Astrocyte (in vitro differentiated cells and primary cell): ENCODE results near the gene MLLT1. TPM values are rescaled to one million over a fixed set of nuclear protein-coding genes. Genes with fewer than 3 reads are reported as not detected.

ENCODE experiments used
- DNase-seq: peaks from one replicate; pipeline ENCODE4 v3.0.0-alpha.2; 2010; ENCODE audit warnings: low read depth
- FAIRE-seq: peaks from 2 replicates; lab custom pipeline; 2011; peaks lifted over from hg19 to GRCh38; lab: Jason Lieb, UNC
- H2AFZ ChIP-seq: 2 replicates; pipeline ENCODE4 v1.6.0; 2012; ENCODE audit warnings: low read depth, low read length, inconsistent platforms
- H3K27ac ChIP-seq: 2 replicates; pipeline ENCODE4 v1.5.1; 2011; ENCODE audit warnings: low read depth, low read length, inconsistent platforms
- H3K27me3 ChIP-seq: 2 replicates; pipeline ENCODE4 v1.6.0; 2011; ENCODE audit warnings: low read length, inconsistent platforms; ENCODE audit not compliant: insufficient read depth
- H3K36me3 ChIP-seq: 2 replicates; pipeline ENCODE4 v1.5.1; 2011; ENCODE audit warnings: low read length, inconsistent platforms; ENCODE audit not compliant: insufficient read depth
- H3K4me1 ChIP-seq: 2 replicates; pipeline ENCODE4 v1.5.1; 2011; ENCODE audit warnings: low read length, inconsistent platforms; ENCODE audit not compliant: insufficient read depth
- H3K4me2 ChIP-seq: 2 replicates; pipeline ENCODE4 v1.6.0; 2012; ENCODE audit warnings: low read length, inconsistent platforms
- H3K4me3 ChIP-seq: 2 replicates; pipeline ENCODE4 v1.5.1; 2011; ENCODE audit warnings: low read depth, mild to moderate bottlenecking, low read length, inconsistent platforms; ENCODE audit not compliant: insufficient read depth
- H3K79me2 ChIP-seq: 2 replicates; pipeline ENCODE4 v1.6.0; 2012; ENCODE audit warnings: mild to moderate bottlenecking, low read length, inconsistent platforms; ENCODE audit not compliant: insufficient read depth
- H3K9ac ChIP-seq: 2 replicates; pipeline ENCODE4 v1.6.0; 2012; ENCODE audit warnings: mild to moderate bottlenecking, low read length, inconsistent platforms
- H3K9me3 ChIP-seq: 2 replicates; pipeline ENCODE4 v1.5.1; 2012; ENCODE audit warnings: low read depth, mild to moderate bottlenecking, low read length, inconsistent platforms; ENCODE audit not compliant: insufficient read depth
- H4K20me1 ChIP-seq: 2 replicates; pipeline ENCODE4 v1.6.0; 2012; ENCODE audit warnings: low read length, inconsistent platforms; ENCODE audit not compliant: insufficient read depth
- H3K27ac Mint-ChIP-seq: one replicate; pipeline ENCODE4 v1.8.0; 2021; ENCODE audit warnings: mild to moderate bottlenecking, mixed read lengths; ENCODE audit not compliant: unreplicated experiment
- H3K27me3 Mint-ChIP-seq: one replicate; pipeline ENCODE4 v1.8.0; 2021; ENCODE audit warnings: low read depth, mixed read lengths; ENCODE audit not compliant: unreplicated experiment
- H3K36me3 Mint-ChIP-seq: one replicate; pipeline ENCODE4 v1.8.0; 2021; ENCODE audit warnings: low read depth, mixed read lengths; ENCODE audit not compliant: unreplicated experiment
- H3K4me1 Mint-ChIP-seq: one replicate; pipeline ENCODE4 v1.8.0; 2021; ENCODE audit warnings: low read depth, mixed read lengths; ENCODE audit not compliant: unreplicated experiment
- H3K4me3 Mint-ChIP-seq: one replicate; pipeline ENCODE4 v1.8.0; 2021; ENCODE audit warnings: mild to moderate bottlenecking, moderate library complexity, mixed read lengths; ENCODE audit not compliant: unreplicated experiment
- H3K9me3 Mint-ChIP-seq: one replicate; pipeline ENCODE4 v1.8.0; 2021; ENCODE audit warnings: mild to moderate bottlenecking, mixed read lengths; ENCODE audit not compliant: unreplicated experiment
- CTCF ChIP-seq: IDR thresholded peaks from 2 replicates; pipeline ENCODE4 v1.5.1; 2011; ENCODE audit warnings: low read depth, mild to moderate bottlenecking, inconsistent platforms, low read length, moderate library complexity; ENCODE audit not compliant: insufficient read depth
- EZH2 ChIP-seq: IDR thresholded peaks from 2 replicates; pipeline ENCODE4 v1.6.1; 2012; ENCODE audit warnings: mild to moderate bottlenecking, low read length, inconsistent platforms; ENCODE audit not compliant: insufficient read depth
- total RNA-seq: library from RNA; stranded (reverse); gene quantifications from 2 replicates; pipeline ENCODE4 v1.2.1, GENCODE V29; 2021

The MLLT1 gene
- total RNA-seq, 1 donor from 2014 or later: 46.0 TPM

GRCh38 chr19:6234527-6234926 lies 45.2 kb downstream of the MLLT1 start:
- peaks cover 87% of the 10 kb centered on the region for H3K79me2 ChIP-seq
- H3K36me3 Mint-ChIP-seq: peaks cover 2% of the 10 kb centered on the region
- no peaks in the 10 kb centered on the region for H3K27me3 Mint-ChIP-seq
- no peak overlapping the region for H3K4me3 Mint-ChIP-seq
- H4K20me1 ChIP-seq: peaks cover 89% of the 10 kb centered on the region
- H3K9me3 ChIP-seq: no peaks in the 10 kb centered on the region
- no peaks in the 10 kb centered on the region for H3K27me3 ChIP-seq
- peaks cover 53% of the 10 kb centered on the region for H3K4me1 ChIP-seq
- no peak overlapping the region for H3K4me2 ChIP-seq
- no peaks in the 10 kb centered on the region for H3K9me3 Mint-ChIP-seq
- no peak overlapping the region for H3K9ac ChIP-seq
- FAIRE-seq: no peak
- no peak overlapping the region for H3K27ac ChIP-seq
- H2AFZ ChIP-seq: no peak overlapping the region
- TF ChIP-seq CTCF (no peak), EZH2 (no peak)
- no peaks in the 10 kb centered on the region for H3K36me3 ChIP-seq
- H3K4me1 Mint-ChIP-seq: peaks cover 24% of the 10 kb centered on the region
- DNase-seq: no peak
- H3K27ac Mint-ChIP-seq: no peak overlapping the region
- H3K4me3 ChIP-seq: no peak overlapping the region

- no peak overlapping the region for H3K4me3 Mint-ChIP-seq
- H3K36me3 Mint-ChIP-seq: peaks cover 4% of the 10 kb centered on the region
- Histone ChIP-seq H4K20me1 (peaks cover 89% of the 10 kb centered on the region), H3K27me3 (no peaks in the 10 kb centered on the region), H2AFZ (no peak overlapping the region), H3K27ac (peak overlapping the region; percentile 77), H3K4me2 (peak overlapping the region; percentile 79), H3K79me2 (peaks cover 87% of the 10 kb centered on the region), H3K4me1 (peaks cover 51% of the 10 kb centered on the region), H3K4me3 (peak overlapping the region; percentile 24), H3K9me3 (no peaks in the 10 kb centered on the region), H3K36me3 (no peaks in the 10 kb centered on the region), H3K9ac (peak overlapping the region; percentile 68)
- H3K27ac Mint-ChIP-seq: no peak overlapping the region
- H3K27me3 Mint-ChIP-seq: no peaks in the 10 kb centered on the region
- H3K9me3 Mint-ChIP-seq: no peaks in the 10 kb centered on the region
- TF ChIP-seq EZH2 (no peak), CTCF (no peak)
- peaks cover 21% of the 10 kb centered on the region for H3K4me1 Mint-ChIP-seq
- DNase-seq (no peak), FAIRE-seq (no peak)
These were observed 45.8 kb downstream of the MLLT1 start for GRCh38 chr19:6233827-6234511.
